ENCODE data around the gene UNCX.

UNCX gene

GRCh38 chr7:1267016-1267900 lies 34.6 kb downstream of the UNCX start:
- no peak overlapping the region for H3K27ac ChIP-seq
- TF ChIP-seq CTCF (IDR thresholded peaks at IDR 0.05) (no peak), ZFX (IDR thresholded peaks at IDR 0.05; ENCODE audit: borderline replicate concordance) (no peak)

- TF ChIP-seq ZFX (IDR thresholded peaks at IDR 0.05; ENCODE audit: borderline replicate concordance) (no peak), CTCF (IDR thresholded peaks at IDR 0.05) (no peak)
- no peak overlapping the region for H3K27ac ChIP-seq
Measured at GRCh38 chr7:1268076-1268815, 35.6 kb downstream of the UNCX start.

GRCh38 chr7:1268866-1269265 lies 36.2 kb downstream of the UNCX start:
- TF ChIP-seq CTCF (IDR thresholded peaks at IDR 0.05) (no peak), ZFX (IDR thresholded peaks at IDR 0.05; ENCODE audit: borderline replicate concordance) (no peak)
- no peak overlapping the region for H3K27ac ChIP-seq

- TF ChIP-seq CTCF (IDR thresholded peaks at IDR 0.05) = no peak
- TF ChIP-seq ZFX (IDR thresholded peaks at IDR 0.05; ENCODE audit: borderline replicate concordance) = no peak
- H3K27ac ChIP-seq = no peak overlapping the region
Measured at GRCh38 chr7:1269336-1269890, 36.7 kb downstream of the UNCX start.

GRCh38 chr7:1270181-1270580 lies 37.5 kb downstream of the UNCX start:
- no peak overlapping the region for H3K27ac ChIP-seq
- TF ChIP-seq CTCF (IDR thresholded peaks at IDR 0.05) (no peak), ZFX (IDR thresholded peaks at IDR 0.05; ENCODE audit: borderline replicate concordance) (no peak)

GRCh38 chr7:1271046-1271445 lies 38.4 kb downstream of the UNCX start:
- TF ChIP-seq CTCF (IDR thresholded peaks at IDR 0.05) = no peak
- TF ChIP-seq ZFX (IDR thresholded peaks at IDR 0.05; ENCODE audit: borderline replicate concordance) = no peak
- H3K27ac ChIP-seq = no peak overlapping the region

Data from 22Rv1 (cell line).